Measurements from ENCODE around the gene DZIP3. TPM values are rescaled to one million over a fixed set of nuclear protein-coding genes. Genes with fewer than 3 reads are reported as not detected.
"Not testable (repeated sequence)": the region's sequence is repeated elsewhere in the genome, so short reads cannot be mapped to it uniquely, and the experiment has no call there.

DZIP3 gene
- total RNA-seq, 1 donor from 2014 or later: 27.2 TPM

- peaks cover 17% of the 10 kb centered on the region for H3K9me3 Mint-ChIP-seq
- no peaks in the 10 kb centered on the region for H3K27me3 Mint-ChIP-seq (ENCODE audit: low read depth)
- no peak overlapping the region for H3K27ac Mint-ChIP-seq
- H3K4me3 Mint-ChIP-seq: no peak overlapping the region
- H3K4me1 Mint-ChIP-seq: peaks cover 23% of the 10 kb centered on the region
- TF ChIP-seq CTCF (IDR thresholded peaks at IDR 0.05; ENCODE audit: unreplicated experiment): no peak
- H3K36me3 Mint-ChIP-seq: peaks cover 24% of the 10 kb centered on the region
- no peak for DNase-seq (ENCODE audit: low spot score in 2 of 2, unreplicated experiment in 2 of 2)
Observed at GRCh38 chr3:108605491-108605890, 16.0 kb downstream of the DZIP3 start.

GRCh38 chr3:108608750-108609149 lies 19.2 kb downstream of the DZIP3 start:
- no peak for DNase-seq (ENCODE audit: low spot score in 2 of 2, unreplicated experiment in 2 of 2)
- H3K4me1 Mint-ChIP-seq: peaks cover 3% of the 10 kb centered on the region
- peaks cover 5% of the 10 kb centered on the region for H3K9me3 Mint-ChIP-seq
- H3K36me3 Mint-ChIP-seq: peaks cover 22% of the 10 kb centered on the region
- H3K27me3 Mint-ChIP-seq (ENCODE audit: low read depth): no peaks in the 10 kb centered on the region
- TF ChIP-seq CTCF (IDR thresholded peaks at IDR 0.05; ENCODE audit: unreplicated experiment): no peak
- H3K27ac Mint-ChIP-seq: no peak overlapping the region
- no peak overlapping the region for H3K4me3 Mint-ChIP-seq

- Mint-ChIP-seq H3K4me3 (no peak overlapping the region), H3K9me3 (peaks cover 4% of the 10 kb centered on the region), H3K27ac (no peak overlapping the region), H3K4me1 (no peaks in the 10 kb centered on the region), H3K27me3 (ENCODE audit: low read depth) (no peaks in the 10 kb centered on the region), H3K36me3 (peaks cover 33% of the 10 kb centered on the region)
- TF ChIP-seq CTCF (IDR thresholded peaks at IDR 0.05; ENCODE audit: unreplicated experiment): no peak
- DNase-seq (ENCODE audit: low spot score in 2 of 2, unreplicated experiment in 2 of 2): no peak
Observed at GRCh38 chr3:108610651-108611050, 21.1 kb downstream of the DZIP3 start.

- DNase-seq (ENCODE audit: low spot score in 2 of 2, unreplicated experiment in 2 of 2); H3K4me1 Mint-ChIP-seq; H3K9me3 Mint-ChIP-seq; H3K4me3 Mint-ChIP-seq; H3K27ac Mint-ChIP-seq; H3K27me3 Mint-ChIP-seq (ENCODE audit: low read depth): not testable (repeated sequence)
- H3K36me3 Mint-ChIP-seq: peaks cover 30% of the 10 kb centered on the region
Observed at GRCh38 chr3:108616090-108616489, 26.6 kb downstream of the DZIP3 start.

GRCh38 chr3:108620250-108620649 lies 30.7 kb downstream of the DZIP3 start:
- Mint-ChIP-seq H3K4me1 (peaks cover 7% of the 10 kb centered on the region), H3K4me3 (no peak overlapping the region), H3K27ac (peak overlapping the region; percentile 37), H3K9me3 (peaks cover 10% of the 10 kb centered on the region), H3K27me3 (ENCODE audit: low read depth) (no peaks in the 10 kb centered on the region), H3K36me3 (peaks cover 31% of the 10 kb centered on the region)
- no peak for DNase-seq (ENCODE audit: low spot score in 2 of 2, unreplicated experiment in 2 of 2)
- no peak for TF ChIP-seq CTCF (IDR thresholded peaks at IDR 0.05; ENCODE audit: unreplicated experiment)

GRCh38 chr3:108623504-108623903 lies 34.0 kb downstream of the DZIP3 start:
- no peak for TF ChIP-seq CTCF (IDR thresholded peaks at IDR 0.05; ENCODE audit: unreplicated experiment)
- Mint-ChIP-seq H3K36me3 (peaks cover 34% of the 10 kb centered on the region), H3K9me3 (peaks cover 10% of the 10 kb centered on the region), H3K4me3 (no peak overlapping the region), H3K27ac (no peak overlapping the region), H3K4me1 (peaks cover 7% of the 10 kb centered on the region), H3K27me3 (ENCODE audit: low read depth) (no peaks in the 10 kb centered on the region)
- DNase-seq (ENCODE audit: low spot score in 2 of 2, unreplicated experiment in 2 of 2): no peak

All from mesothelial cell of epicardium (in vitro differentiated cells).